ENCODE measurements around the gene DDIAS.
"Not testable (repeated sequence)": the region's sequence is repeated elsewhere in the genome, so short reads cannot be mapped to it uniquely, and the experiment has no call there.

- not testable (repeated sequence) for TF ChIP-seq CTCF, POLR2A (IDR thresholded peaks at IDR 0.05)
Measured at GRCh38 chr11:82943430-82943829, 41.9 kb downstream of the DDIAS start.

Measured in heart left ventricle (tissue), 13 donors.